Kidney tubule cell (primary cell): Measurements from ENCODE around the gene TSPAN8.
"Not testable (repeated sequence)": the region's sequence is repeated elsewhere in the genome, so short reads cannot be mapped to it uniquely, and the experiment has no call there.

Experiments used
- DNase-seq: peaks from one replicate; pipeline ENCODE4 v3.0.0-alpha.2; 2018; ENCODE audit warnings: low spot score

Gene TSPAN8

GRCh38 chr12:71125949-71126348 is 31.9 kb downstream of the TSPAN8 start:
- DNase-seq = no peak

GRCh38 chr12:71125515-71125914 is 32.3 kb downstream of the TSPAN8 start:
- DNase-seq = no peak

- no peak for DNase-seq
These were observed 32.9 kb downstream of the TSPAN8 start for GRCh38 chr12:71124835-71125460.

- DNase-seq = not testable (repeated sequence)
These were observed 44.7 kb downstream of the TSPAN8 start for GRCh38 chr12:71113148-71113547.

GRCh38 chr12:71109834-71110233 is 48.0 kb downstream of the TSPAN8 start:
- DNase-seq = no peak

GRCh38 chr12:71108355-71108754 is 49.4 kb downstream of the TSPAN8 start:
- DNase-seq = no peak

GRCh38 chr12:71107936-71108335 is 49.9 kb downstream of the TSPAN8 start:
- no peak for DNase-seq

GRCh38 chr12:71105956-71106355 is 51.8 kb downstream of the TSPAN8 start:
- no peak for DNase-seq

GRCh38 chr12:71092290-71092689 is 65.5 kb downstream of the TSPAN8 start:
- peak; percentile 70 for DNase-seq

- DNase-seq = no peak
These were observed 66.8 kb downstream of the TSPAN8 start for GRCh38 chr12:71090971-71091370.

GRCh38 chr12:71085575-71085974 is 72.2 kb downstream of the TSPAN8 start:
- no peak for DNase-seq

GRCh38 chr12:71075743-71076142 is 82.1 kb downstream of the TSPAN8 start:
- DNase-seq = no peak
